Left lung (tissue), 10 donors: Measurements from ENCODE around the gene ITGA3. TPM values are rescaled to one million over a fixed set of nuclear protein-coding genes. Genes with fewer than 3 reads are reported as not detected.
"Not testable (repeated sequence)": the region's sequence is repeated elsewhere in the genome, so short reads cannot be mapped to it uniquely, and the experiment has no call there.

ENCODE experiments used
- ATAC-seq: fragments of 200-7000 bp; cut with Tn5 transposase; one replicate; pipeline ENCODE4 v1.9.1; 2020; ENCODE audit warnings: moderate library complexity
- DNase-seq, 4 donors: peaks; one replicate each; pipeline ENCODE4 v3.0.0-alpha.2; 2013 to 2020
- H3K27ac ChIP-seq, 2 donors: fragments of 200-600 bp; sonication (generic) in 1 of 2; one replicate each; pipeline versions ENCODE4 v1.5.0 to v1.8.0; 2020 to 2021
- H3K27me3 ChIP-seq, 2 donors: fragments of 200-600 bp; sonication (generic) in 1 of 2; one replicate each; pipeline versions ENCODE4 v1.5.0 to v1.8.0; 2020 to 2021
- H3K36me3 ChIP-seq, 2 donors: fragments of 200-600 bp; sonication (generic) in 1 of 2; one replicate each; pipeline versions ENCODE4 v1.5.0 to v1.8.0; 2020 to 2021
- H3K4me1 ChIP-seq, 2 donors: fragments of 200-600 bp; one replicate each; pipeline ENCODE4 v1.8.0; 2021
- H3K4me3 ChIP-seq, 2 donors: fragments of 200-600 bp; sonication (generic) in 1 of 2; one replicate each; pipeline versions ENCODE4 v1.5.0 to v1.8.0; 2020 to 2021; ENCODE audit warnings: mild to moderate bottlenecking in 1 of 2
- H3K9me3 ChIP-seq, 2 donors: fragments of 200-600 bp; sonication (generic) in 1 of 2; one replicate each; pipeline versions ENCODE4 v1.5.0 to v1.8.0; 2020 to 2021
- CTCF ChIP-seq, 2 donors: fragments of 200-600 bp; sonication (generic) in 1 of 2; IDR thresholded peaks; one replicate each; pipeline versions ENCODE4 v1.5.0 to v1.8.0; 2021; ENCODE audit warnings: antibody characterized with exemption in 2 of 2
- intact Hi-C, 2 donors: fragments of 100-400 bp; cut with DNase I; formaldehyde crosslinking; loops; one replicate each; pipeline versions ENCODE4 v1.11.2 to v1.14.2; 2022
- polyA plus RNA-seq, 6 donors: library from polyadenylated mRNA; unstranded; fragments of 120-200 nt; gene quantifications; one replicate each; pipeline ENCODE4 v1.2.1, GENCODE V29; 2013; ENCODE audit not compliant: insufficient read length in 6 of 6
- total RNA-seq, 2 donors: library from RNA; stranded (reverse); fragmentation: NEBNext Ultra II Directional; extraction: Animal tissue kit (Norgen Biotek cat#: 25700); gene quantifications; one replicate each; pipeline ENCODE4 v1.2.1, GENCODE V29; 2021
- donor health status: DM: no; HTN: yes; CAD: no.
- donor health status: DM: no; HTN: no; CAD: no.

ITGA3 gene
- total and polyA plus RNA-seq, 8 donors: 43.0 to 311 (median 56.5) TPM

- H3K4me1 ChIP-seq: peaks cover 20 to 41% of the 10 kb centered on the region in 2 donors
- ATAC-seq (peak; percentile 80), DNase-seq (peak in 3 of 4 donors; percentile 79 to 88 (median 87))
- H3K4me3 ChIP-seq: no peak overlapping the region
- TF ChIP-seq CTCF (IDR thresholded peaks at IDR 0.05): no peak
- peak overlapping the region; percentile 67 to 70 for H3K27ac ChIP-seq
- no peaks in the 10 kb centered on the region for H3K27me3 ChIP-seq
- H3K9me3 ChIP-seq: no peaks in the 10 kb centered on the region
- H3K36me3 ChIP-seq: no peaks in the 10 kb centered on the region
- intact Hi-C loops: no loop called here
These were observed 18.4 kb upstream of the ITGA3 start for GRCh38 chr17:50037321-50038107.

- DNase-seq (peak in 1 of 4 donors; percentile 16), ATAC-seq (no peak)
- intact Hi-C loops: no loop called here
- no peaks in the 10 kb centered on the region for H3K27me3 ChIP-seq
- no peak for TF ChIP-seq CTCF (IDR thresholded peaks at IDR 0.05)
- no peak overlapping the region for H3K4me3 ChIP-seq
- no peaks in the 10 kb centered on the region for H3K9me3 ChIP-seq
- H3K27ac ChIP-seq: peak overlapping the region in 1 of 2 donors; percentile 30
- peaks cover 18 to 53% of the 10 kb centered on the region in 2 donors for H3K4me1 ChIP-seq
- H3K36me3 ChIP-seq: no peaks in the 10 kb centered on the region
These were observed 16.9 kb upstream of the ITGA3 start for GRCh38 chr17:50039058-50039457.

- H3K9me3 ChIP-seq, intact Hi-C loops, H3K36me3 ChIP-seq, H3K27ac ChIP-seq, DNase-seq, H3K4me3 ChIP-seq, ATAC-seq, H3K27me3 ChIP-seq: not testable (repeated sequence)
- peaks cover 10 to 50% of the 10 kb centered on the region in 2 donors for H3K4me1 ChIP-seq
These were observed 15.4 kb upstream of the ITGA3 start for GRCh38 chr17:50040496-50040895.

GRCh38 chr17:50042211-50042610 lies 13.7 kb upstream of the ITGA3 start:
- intact Hi-C loops: no loop called here
- Histone ChIP-seq H3K4me3 (no peak overlapping the region), H3K4me1 (peaks cover 5 to 46% of the 10 kb centered on the region in 2 donors), H3K36me3 (no peaks in the 10 kb centered on the region), H3K27me3 (no peaks in the 10 kb centered on the region), H3K9me3 (no peaks in the 10 kb centered on the region), H3K27ac (no peak overlapping the region)
- no peak for DNase-seq
- no peak for TF ChIP-seq CTCF (IDR thresholded peaks at IDR 0.05)
- ATAC-seq: no peak

GRCh38 chr17:50043290-50044148 lies 12.4 kb upstream of the ITGA3 start:
- Histone ChIP-seq H3K4me3 (no peak overlapping the region), H3K9me3 (no peaks in the 10 kb centered on the region), H3K27me3 (no peaks in the 10 kb centered on the region), H3K27ac (peak overlapping the region in 1 of 2 donors; percentile 61), H3K4me1 (peaks cover 3 to 43% of the 10 kb centered on the region in 2 donors), H3K36me3 (no peaks in the 10 kb centered on the region)
- intact Hi-C loops: no loop called here
- no peak for TF ChIP-seq CTCF (IDR thresholded peaks at IDR 0.05)
- DNase-seq: peak in 1 of 4 donors; percentile 47
- peak; percentile 79 for ATAC-seq
